Embryonic facial prominence (tissue), 1 donor: ENCODE results near the gene HCRT.
A peak's percentile ranks its signal among the peaks of the same experiment; 100 is the strongest.
"Not testable (repeated sequence)": the region's sequence is repeated elsewhere in the genome, so short reads cannot be mapped to it uniquely, and the experiment has no call there.

Experiments
- DNase-seq: peaks from one replicate; pipeline ENCODE4 v3.0.0-alpha.2; 2016; ENCODE audit errors: extremely low spot score

The HCRT gene

GRCh38 chr17:42180411-42180921, 4.8 kb downstream of the HCRT start:
- DNase-seq = no peak

GRCh38 chr17:42179911-42180410, 5.3 kb downstream of the HCRT start:
- peak; percentile 30 for DNase-seq

- DNase-seq = no peak
These were observed 5.9 kb downstream of the HCRT start for GRCh38 chr17:42179335-42179734.

GRCh38 chr17:42178817-42179216, 6.4 kb downstream of the HCRT start:
- DNase-seq = no peak

- no peak for DNase-seq
These were observed 7.6 kb downstream of the HCRT start for GRCh38 chr17:42177684-42178083.

- DNase-seq = no peak
These were observed 11.0 kb downstream of the HCRT start for GRCh38 chr17:42174126-42174783.

- DNase-seq = no peak
These were observed 13.4 kb downstream of the HCRT start for GRCh38 chr17:42171831-42172230.

GRCh38 chr17:42169351-42169750, 15.9 kb downstream of the HCRT start:
- no peak for DNase-seq

GRCh38 chr17:42167807-42168206, 17.4 kb downstream of the HCRT start:
- DNase-seq = no peak

- no peak for DNase-seq
These were observed 19.0 kb downstream of the HCRT start for GRCh38 chr17:42166196-42166763.

- no peak for DNase-seq
These were observed 19.5 kb downstream of the HCRT start for GRCh38 chr17:42165751-42166150.

GRCh38 chr17:42163696-42164407, 21.4 kb downstream of the HCRT start:
- DNase-seq = no peak

GRCh38 chr17:42163113-42163512, 22.1 kb downstream of the HCRT start:
- DNase-seq = no peak

GRCh38 chr17:42160531-42160910, 24.7 kb downstream of the HCRT start:
- DNase-seq = no peak

- no peak for DNase-seq
These were observed 25.3 kb downstream of the HCRT start for GRCh38 chr17:42159796-42160530.

GRCh38 chr17:42155614-42156045, 29.6 kb downstream of the HCRT start:
- DNase-seq = no peak

- no peak for DNase-seq
These were observed 31.1 kb downstream of the HCRT start for GRCh38 chr17:42153919-42154742.

- no peak for DNase-seq
These were observed 38.2 kb downstream of the HCRT start for GRCh38 chr17:42146911-42147607.

- not testable (repeated sequence) for DNase-seq
These were observed 42.1 kb downstream of the HCRT start for GRCh38 chr17:42143138-42143537.

GRCh38 chr17:42142371-42142896, 42.8 kb downstream of the HCRT start:
- DNase-seq = no peak
